ENCODE data around the gene TMEM82. TPM values are rescaled to one million over a fixed set of nuclear protein-coding genes. Genes with fewer than 3 reads are reported as not detected.

The TMEM82 gene
- polyA plus RNA-seq, 1 donor (not counting 4 experiments of a cell fraction or from before 2014, with no cell fraction given) = not detected

- H3K9me1 ChIP-seq (ENCODE audit: control insufficient read depth, extremely low read depth, insufficient read depth, low read length) = peaks cover 2% of the 10 kb centered on the region
- no peak overlapping the region for H3K4me3 ChIP-seq (ENCODE audit: control insufficient read depth in 2 of 3, extremely low read depth in 1 of 3, insufficient read depth in 2 of 3, low read depth in 1 of 3, low read length in 3 of 3)
- no peak for DNase-seq (ENCODE audit: low read depth, low spot score)
- H2AFZ ChIP-seq (ENCODE audit: control insufficient read depth, low read length) = no peak overlapping the region
- no peak overlapping the region for H3K4me2 ChIP-seq (ENCODE audit: control insufficient read depth, extremely low read depth, insufficient read depth, low read depth, low read length)
- no peaks in the 10 kb centered on the region for H3K27me3 ChIP-seq (ENCODE audit: control insufficient read depth, extremely low read depth, insufficient read depth, low read length)
- no peaks in the 10 kb centered on the region for H3K4me1 ChIP-seq (ENCODE audit: control insufficient read depth, extremely low read depth, insufficient read depth, low read length)
- H3K36me3 ChIP-seq (ENCODE audit: control insufficient read depth in 2 of 2, extremely low read depth in 1 of 2, insufficient read depth in 2 of 2, low read length in 2 of 2) = peaks cover 37 to 56% of the 10 kb centered on the region in 2 experiments
- no peak overlapping the region for H3K27ac ChIP-seq (ENCODE audit: control insufficient read depth, insufficient read depth, low read length)
- H3K79me2 ChIP-seq (ENCODE audit: control insufficient read depth, insufficient read depth, low read length) = peaks cover 5% of the 10 kb centered on the region
- H3K9me3 ChIP-seq (ENCODE audit: control insufficient read depth, low read depth, low read length) = no peaks in the 10 kb centered on the region
- TF ChIP-seq, protein P1, sequence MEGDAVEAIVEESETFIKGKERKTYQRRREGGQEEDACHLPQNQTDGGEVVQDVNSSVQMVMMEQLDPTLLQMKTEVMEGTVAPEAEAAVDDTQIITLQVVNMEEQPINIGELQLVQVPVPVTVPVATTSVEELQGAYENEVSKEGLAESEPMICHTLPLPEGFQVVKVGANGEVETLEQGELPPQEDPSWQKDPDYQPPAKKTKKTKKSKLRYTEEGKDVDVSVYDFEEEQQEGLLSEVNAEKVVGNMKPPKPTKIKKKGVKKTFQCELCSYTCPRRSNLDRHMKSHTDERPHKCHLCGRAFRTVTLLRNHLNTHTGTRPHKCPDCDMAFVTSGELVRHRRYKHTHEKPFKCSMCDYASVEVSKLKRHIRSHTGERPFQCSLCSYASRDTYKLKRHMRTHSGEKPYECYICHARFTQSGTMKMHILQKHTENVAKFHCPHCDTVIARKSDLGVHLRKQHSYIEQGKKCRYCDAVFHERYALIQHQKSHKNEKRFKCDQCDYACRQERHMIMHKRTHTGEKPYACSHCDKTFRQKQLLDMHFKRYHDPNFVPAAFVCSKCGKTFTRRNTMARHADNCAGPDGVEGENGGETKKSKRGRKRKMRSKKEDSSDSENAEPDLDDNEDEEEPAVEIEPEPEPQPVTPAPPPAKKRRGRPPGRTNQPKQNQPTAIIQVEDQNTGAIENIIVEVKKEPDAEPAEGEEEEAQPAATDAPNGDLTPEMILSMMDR (optimal IDR thresholded peaks at IDR 0.05 in 1 of 3, IDR thresholded peaks at IDR 0.05 in 1 of 3, conservative IDR thresholded peaks at IDR 0.05 in 1 of 3; ENCODE audit: extremely low read depth in 1 of 3, insufficient read depth in 2 of 3, low read length in 3 of 3) = no peak
- TF ChIP-seq EZH2 (IDR thresholded peaks at IDR 0.05; ENCODE audit: low read length) = no peak
- no peak overlapping the region for H3K9ac ChIP-seq (ENCODE audit: control insufficient read depth, extremely low read depth, insufficient read depth, low read length)
- dilution Hi-C loops (cut with MboI; ENCODE audit: extremely low pct_ligation_motif_present, low sequenced_read_pairs) = no loop called here
- no peaks in the 10 kb centered on the region for H4K20me1 ChIP-seq (ENCODE audit: control insufficient read depth, extremely low read depth, insufficient read depth, low read length)
- FAIRE-seq = no peak
Measured at GRCh38 chr1:15719381-15720120, 22.7 kb upstream of the TMEM82 start.

DNA sequence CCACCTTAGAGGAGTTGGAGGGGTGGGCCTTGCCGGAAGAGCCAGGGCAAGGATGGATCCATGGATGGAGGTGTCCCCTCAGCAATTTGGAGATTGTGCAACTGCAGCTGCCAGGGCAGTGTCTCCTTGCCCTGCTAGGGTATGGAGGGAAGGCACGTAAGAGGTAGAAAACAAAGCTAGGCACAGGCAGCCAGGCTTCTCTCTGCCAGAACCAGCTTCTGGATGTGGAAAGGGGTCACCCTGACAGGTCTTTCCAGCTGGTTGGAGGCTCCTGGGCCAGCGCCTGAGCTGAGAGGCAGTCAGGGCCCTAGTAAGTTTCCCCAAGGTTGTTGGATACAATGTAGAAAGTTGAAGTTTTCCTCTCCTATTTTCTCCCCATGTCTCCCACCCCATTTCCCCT lies 21.4 kb upstream of the TMEM82 start:
- Histone ChIP-seq H3K4me3 (ENCODE audit: control insufficient read depth in 2 of 3, extremely low read depth in 1 of 3, insufficient read depth in 2 of 3, low read depth in 1 of 3, low read length in 3 of 3) (no peak overlapping the region), H3K27ac (ENCODE audit: control insufficient read depth, insufficient read depth, low read length) (no peak overlapping the region), H3K4me2 (ENCODE audit: control insufficient read depth, extremely low read depth, insufficient read depth, low read depth, low read length) (no peak overlapping the region), H3K4me1 (ENCODE audit: control insufficient read depth, extremely low read depth, insufficient read depth, low read length) (no peaks in the 10 kb centered on the region), H3K9me3 (ENCODE audit: control insufficient read depth, low read depth, low read length) (no peaks in the 10 kb centered on the region), H3K27me3 (ENCODE audit: control insufficient read depth, extremely low read depth, insufficient read depth, low read length) (no peaks in the 10 kb centered on the region), H2AFZ (ENCODE audit: control insufficient read depth, low read length) (no peak overlapping the region), H3K9ac (ENCODE audit: control insufficient read depth, extremely low read depth, insufficient read depth, low read length) (no peak overlapping the region), H3K9me1 (ENCODE audit: control insufficient read depth, extremely low read depth, insufficient read depth, low read length) (peaks cover 2% of the 10 kb centered on the region), H4K20me1 (ENCODE audit: control insufficient read depth, extremely low read depth, insufficient read depth, low read length) (no peaks in the 10 kb centered on the region), H3K36me3 (ENCODE audit: control insufficient read depth in 2 of 2, extremely low read depth in 1 of 2, insufficient read depth in 2 of 2, low read length in 2 of 2) (peaks cover 35 to 60% of the 10 kb centered on the region in 2 experiments), H3K79me2 (ENCODE audit: control insufficient read depth, insufficient read depth, low read length) (no peaks in the 10 kb centered on the region)
- TF ChIP-seq EZH2 (IDR thresholded peaks at IDR 0.05; ENCODE audit: low read length) = no peak
- TF ChIP-seq, protein P1 (optimal IDR thresholded peaks at IDR 0.05 in 1 of 3, IDR thresholded peaks at IDR 0.05 in 1 of 3, conservative IDR thresholded peaks at IDR 0.05 in 1 of 3; ENCODE audit: extremely low read depth in 1 of 3, insufficient read depth in 2 of 3, low read length in 3 of 3) = no peak
- dilution Hi-C loops (cut with MboI; ENCODE audit: extremely low pct_ligation_motif_present, low sequenced_read_pairs) = no loop called here
- no peak for FAIRE-seq
- DNase-seq (ENCODE audit: low read depth, low spot score) = no peak

All from keratinocyte (primary cell).